ENCODE data around the gene TDRD1.

The TDRD1 gene

DNA sequence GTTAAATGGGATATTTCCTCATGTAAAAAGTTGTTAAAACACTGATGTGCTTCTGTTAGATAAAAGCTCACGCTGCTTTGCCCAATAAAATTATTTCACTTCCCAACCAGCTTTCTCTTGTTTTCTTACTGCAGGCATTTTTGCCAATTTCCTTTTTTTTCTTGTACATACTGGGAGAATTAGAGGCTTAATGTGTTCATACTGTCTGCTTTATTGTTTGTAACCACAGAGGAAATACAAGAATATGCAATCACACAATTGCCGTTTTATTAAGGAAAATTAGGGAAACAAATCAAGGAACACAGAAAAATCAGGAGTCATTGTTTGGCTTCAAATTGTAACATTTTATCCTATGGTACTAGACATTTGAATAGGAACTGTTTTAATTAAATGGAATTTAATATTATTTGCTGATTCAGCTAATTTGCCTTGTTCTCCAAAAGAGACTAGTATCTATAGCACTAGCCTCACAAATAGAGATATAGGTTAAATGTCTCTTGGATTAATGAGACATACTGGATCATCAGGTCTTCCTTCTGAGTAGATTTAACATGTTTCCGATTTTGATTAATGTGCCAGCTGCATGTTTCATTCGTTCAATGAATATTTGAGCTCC is 53.5 kb downstream of the TDRD1 start:
- DNase-seq (ENCODE audit: low read depth, low spot score), result no peak

DNA sequence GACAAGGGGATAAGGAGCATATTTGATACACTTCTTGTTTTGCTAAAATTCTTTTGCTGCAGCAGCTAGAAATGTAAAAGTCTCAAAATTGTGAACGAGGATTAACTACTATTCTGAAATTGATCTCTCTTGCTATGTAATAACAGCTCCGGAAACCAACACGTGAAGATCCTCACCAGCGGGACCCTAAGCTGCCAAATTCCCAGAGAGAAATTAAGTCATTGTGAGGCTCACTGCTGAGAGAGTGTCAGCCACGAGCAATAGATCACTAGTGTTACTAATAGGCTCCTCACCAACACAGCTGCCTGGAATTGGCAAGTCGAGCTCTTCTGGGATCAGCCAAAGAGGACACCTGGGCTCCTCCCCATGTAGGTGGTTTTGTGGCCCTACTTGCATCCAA is 54.3 kb downstream of the TDRD1 start:
- no peak for DNase-seq (ENCODE audit: low read depth, low spot score)

DNA sequence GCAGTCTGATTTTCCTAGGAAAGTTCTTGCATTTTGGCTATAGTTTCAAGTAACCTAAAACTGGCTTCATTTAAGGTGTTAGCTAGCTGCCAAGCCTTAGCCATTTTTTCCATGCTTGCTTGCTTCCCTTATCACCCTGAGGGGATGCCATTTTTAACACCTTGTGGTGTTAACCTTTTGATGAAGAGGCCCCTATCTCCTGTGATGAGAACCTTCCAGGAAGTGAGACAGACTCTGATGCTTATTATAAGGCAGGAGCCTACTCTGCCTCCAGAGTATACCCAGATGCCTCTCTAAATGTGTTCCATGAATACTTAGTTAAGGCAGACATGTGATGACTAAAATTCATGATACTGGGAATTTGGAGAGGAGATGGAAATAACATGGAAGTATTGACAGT is 55.0 kb downstream of the TDRD1 start:
- no peak for DNase-seq (ENCODE audit: low read depth, low spot score)

DNA sequence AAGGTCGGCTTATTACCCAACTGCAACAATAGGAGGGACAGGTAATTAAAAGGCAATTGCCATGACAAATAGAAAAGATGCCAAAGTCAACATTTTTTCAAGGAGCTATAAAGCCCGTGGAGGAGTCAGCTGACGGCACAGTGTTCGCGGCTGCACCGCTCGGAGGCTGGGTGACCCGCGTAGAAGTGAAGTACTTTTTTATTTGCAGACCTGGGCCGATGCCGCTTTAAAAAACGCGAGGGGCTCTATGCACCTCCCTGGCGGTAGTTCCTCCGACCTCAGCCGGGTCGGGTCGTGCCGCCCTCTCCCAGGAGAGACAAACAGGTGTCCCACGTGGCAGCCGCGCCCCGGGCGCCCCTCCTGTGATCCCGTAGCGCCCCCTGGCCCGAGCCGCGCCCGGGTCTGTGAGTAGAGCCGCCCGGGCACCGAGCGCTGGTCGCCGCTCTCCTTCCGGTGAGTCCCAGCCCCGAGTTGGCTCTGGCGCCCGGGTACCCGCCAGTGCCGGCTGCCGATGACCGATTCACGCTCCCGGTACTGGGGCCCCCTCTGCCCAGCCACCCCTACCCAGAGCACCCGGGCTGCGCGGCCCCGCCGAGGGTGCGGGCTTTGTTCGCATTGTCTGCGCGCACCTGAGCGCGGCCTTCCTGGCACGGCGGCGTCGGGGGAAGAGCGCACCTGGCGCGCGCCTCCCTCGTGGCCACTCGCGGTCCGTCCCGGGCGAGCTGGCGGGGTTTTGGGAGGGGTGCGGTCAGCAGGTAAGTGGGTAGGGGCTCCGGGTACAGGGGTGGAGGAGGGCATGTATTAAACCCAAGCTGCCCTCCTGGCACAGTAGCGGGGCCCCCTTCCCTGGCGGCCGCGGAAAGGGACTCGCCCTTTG is 60.2 kb downstream of the TDRD1 start, which contains the start of gene VWA2:
Gene VWA2 (plus strand): TSS at position 138 of the 877 bp plus-strand sequence. CDS start 9,460 bp downstream, outside the sequence.
- no peak for DNase-seq (ENCODE audit: low read depth, low spot score)

DNA sequence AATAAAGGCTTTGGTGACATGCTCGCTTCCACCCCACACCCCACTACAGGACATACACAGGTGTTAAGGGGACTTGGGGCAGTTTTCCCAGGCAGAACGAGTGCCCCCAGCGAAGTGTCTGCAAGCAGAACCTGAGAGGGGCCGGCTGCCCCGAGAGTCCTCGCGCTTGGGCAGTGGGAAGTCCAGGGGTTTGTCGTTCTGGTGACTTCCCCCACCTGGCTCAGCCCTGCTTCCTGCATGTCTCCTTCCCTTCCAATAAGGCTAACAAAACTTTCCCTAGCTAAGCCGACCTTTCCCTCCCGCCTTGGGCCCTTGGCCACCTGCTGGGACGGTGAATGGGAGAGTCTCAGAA is 60.8 kb downstream of the TDRD1 start:
- no peak for DNase-seq (ENCODE audit: low read depth, low spot score)

DNA sequence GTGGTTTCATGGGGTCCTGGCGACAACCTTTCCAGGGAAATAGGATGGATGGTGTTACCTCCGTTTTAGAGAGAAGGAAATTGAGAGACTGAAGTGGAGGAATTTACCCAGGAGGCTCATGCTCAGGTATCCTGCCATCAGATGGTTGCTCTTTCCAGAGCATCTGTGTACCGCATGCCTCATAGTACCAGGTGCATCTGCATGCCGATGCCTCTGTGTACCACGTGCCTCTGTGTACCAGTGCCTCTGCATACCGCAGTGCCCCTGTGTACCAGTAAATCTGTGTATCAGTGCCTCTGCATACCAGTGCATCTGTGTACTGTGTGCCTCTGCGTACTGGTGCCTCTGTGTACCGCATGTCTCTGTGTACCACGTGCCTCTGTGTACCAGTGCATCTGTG is 63.1 kb downstream of the TDRD1 start:
- no peak for DNase-seq (ENCODE audit: low read depth, low spot score)

DNA sequence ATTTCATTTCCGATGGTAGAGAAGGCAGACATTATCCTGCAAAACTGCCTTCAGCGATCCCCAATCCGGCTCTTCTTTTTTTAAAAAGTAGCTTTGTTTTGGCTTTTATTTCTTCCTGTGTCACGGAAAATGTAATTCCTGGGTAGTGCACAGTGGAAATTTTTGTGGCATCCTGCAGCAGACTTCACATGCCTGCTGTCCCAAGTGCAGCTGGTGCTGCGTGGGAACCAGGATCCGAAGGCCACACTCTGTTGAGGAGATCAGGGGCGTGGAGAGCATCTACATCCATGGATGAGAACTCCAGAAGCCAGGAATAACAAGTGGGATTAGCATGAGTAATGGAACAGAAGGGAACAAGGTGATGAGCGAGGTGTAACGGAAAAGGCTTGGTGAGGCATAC is 64.5 kb downstream of the TDRD1 start:
- DNase-seq (ENCODE audit: low read depth, low spot score), result no peak

DNA sequence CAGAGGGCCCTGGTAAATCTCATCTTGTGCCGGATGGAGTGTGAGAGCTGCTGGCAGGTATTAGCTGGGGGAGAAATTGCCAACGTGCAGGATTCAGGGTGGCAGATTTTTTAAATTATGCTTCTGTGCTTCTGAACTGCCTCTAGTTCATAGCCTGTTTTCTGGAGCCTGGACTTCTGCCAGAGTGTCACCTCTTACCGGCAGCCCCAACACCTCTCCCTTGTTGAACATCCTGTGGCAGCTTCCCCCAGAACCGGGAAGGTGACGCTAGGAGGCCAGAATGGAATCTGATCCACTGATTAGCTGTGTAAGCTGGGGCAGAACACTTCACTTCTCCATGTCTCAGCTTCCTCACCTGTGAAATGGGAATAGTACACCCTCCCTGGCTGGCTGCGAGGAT is 65.0 kb downstream of the TDRD1 start:
- no peak for DNase-seq (ENCODE audit: low read depth, low spot score)

DNA sequence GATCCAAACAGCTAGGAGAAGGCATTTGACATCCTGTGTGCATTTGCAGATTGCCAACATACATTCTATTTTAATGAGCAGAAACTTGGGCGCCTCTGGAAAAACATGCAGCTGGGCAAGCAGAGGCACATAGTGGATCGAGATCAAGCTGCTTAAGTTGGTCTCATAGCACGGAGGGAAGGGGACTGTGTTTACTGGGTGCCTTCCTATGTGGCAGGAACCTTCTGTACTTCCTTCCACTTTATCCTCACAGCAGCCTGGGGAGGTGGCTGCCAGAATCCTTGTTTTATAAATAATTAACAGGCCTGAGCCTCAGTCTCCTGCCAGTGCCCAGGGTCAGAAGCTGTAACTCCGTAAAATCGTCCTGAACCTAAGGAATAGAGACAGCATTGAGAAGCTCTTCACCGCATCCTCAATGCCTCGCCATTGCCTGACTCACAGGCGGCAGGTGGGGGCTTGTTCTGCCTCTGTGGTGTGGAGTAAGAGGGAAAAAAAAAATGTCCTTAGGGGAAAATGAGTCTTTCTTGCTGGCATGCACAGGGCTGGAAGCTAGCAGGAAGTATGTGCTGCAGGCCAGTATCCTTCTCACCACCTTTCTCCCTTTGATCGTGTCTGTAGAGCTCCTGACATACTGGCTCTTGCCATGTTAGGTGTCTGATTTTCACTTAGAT is 66.1 kb downstream of the TDRD1 start:
- no peak for DNase-seq (ENCODE audit: low read depth, low spot score)

DNA sequence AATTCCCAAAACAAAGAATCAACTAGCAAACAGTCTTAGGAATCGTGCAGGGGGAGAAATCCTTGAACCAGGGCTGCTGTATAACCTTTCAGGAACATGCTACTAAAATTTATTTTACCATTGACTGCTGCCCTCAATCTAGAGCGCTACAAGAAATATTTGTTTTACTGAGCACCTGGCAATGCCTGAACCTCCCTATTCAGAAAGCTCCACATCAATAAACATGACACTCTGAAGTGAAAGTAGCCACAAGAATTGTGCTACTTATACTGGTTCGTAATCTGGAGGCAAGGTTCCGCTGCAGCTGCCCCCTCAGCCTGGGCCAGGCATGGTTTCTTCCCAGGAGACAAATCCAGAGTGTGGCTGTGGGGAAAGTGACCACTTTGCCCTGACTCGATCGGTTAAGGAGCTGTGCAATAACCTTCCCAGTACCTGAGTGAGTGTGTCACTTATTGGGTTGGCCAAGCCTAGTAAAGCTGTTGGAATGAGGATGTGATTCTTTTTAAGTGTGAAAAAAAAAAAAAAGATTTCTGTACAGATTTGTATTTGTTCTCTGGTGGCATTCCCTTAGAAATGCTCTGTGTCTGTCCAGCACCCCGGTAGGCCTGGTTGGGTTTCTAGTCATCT is 67.6 kb downstream of the TDRD1 start:
- DNase-seq (ENCODE audit: low read depth, low spot score), result no peak

DNA sequence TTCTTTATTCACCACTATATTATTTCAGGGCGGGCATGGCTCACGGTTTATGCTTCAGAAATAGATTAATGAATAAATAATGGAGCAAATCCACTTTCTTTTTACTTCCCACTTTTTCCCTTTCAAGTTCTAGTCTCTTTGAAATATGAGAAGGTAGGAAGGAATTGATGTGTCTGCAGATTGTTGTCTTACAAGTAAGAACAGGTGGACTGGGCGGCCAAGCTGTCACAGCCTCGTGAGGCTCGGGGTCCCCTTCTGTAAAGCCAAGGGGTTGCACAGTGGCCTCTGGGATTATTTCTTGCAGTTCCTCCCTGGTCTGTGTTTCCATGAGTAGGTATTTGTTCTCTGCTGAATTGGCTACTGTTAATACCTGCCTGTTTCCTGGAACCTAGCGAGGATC is 71.1 kb downstream of the TDRD1 start:
- DNase-seq (ENCODE audit: low read depth, low spot score), result no peak

DNA sequence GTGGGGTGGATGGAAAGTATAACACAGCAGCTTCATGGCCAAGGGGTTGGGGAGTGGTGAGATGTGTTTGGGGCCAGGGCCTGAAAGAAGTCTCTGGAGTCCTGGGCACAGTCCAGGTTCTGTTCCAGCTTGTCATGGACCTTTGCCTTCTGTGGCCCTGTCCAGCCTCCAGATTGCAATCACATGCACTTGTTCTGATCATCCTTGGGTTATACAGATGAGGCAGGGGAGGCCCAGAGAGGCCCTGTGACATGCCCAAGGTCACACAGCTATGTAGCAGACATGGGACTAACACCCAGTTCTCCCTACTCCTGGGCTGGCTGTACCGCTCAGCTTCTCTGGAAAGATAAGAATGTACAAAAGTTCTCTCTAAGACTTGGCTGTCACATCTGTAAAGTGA is 71.6 kb downstream of the TDRD1 start:
- no peak for DNase-seq (ENCODE audit: low read depth, low spot score)

DNA sequence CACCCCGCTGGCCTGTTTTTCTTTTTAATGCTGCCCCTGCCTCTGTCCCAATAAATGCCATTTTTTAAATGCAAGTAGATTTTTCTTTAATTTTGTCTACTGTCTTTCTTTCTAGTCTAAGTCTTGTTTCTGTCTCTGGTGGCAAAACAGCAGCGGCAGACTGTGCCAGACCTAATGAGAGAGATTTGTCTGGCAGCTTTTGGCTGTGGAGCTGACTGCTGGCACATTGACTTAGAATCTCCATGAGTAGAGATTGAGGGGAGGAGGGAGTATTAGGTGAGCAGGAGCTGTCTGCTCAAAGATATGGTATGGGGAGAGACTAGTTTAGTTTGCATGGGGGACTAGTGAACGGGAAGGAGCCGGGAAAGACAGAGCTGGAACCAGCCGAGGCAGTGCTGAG is 72.9 kb downstream of the TDRD1 start:
- DNase-seq (ENCODE audit: low read depth, low spot score), result no peak

DNA sequence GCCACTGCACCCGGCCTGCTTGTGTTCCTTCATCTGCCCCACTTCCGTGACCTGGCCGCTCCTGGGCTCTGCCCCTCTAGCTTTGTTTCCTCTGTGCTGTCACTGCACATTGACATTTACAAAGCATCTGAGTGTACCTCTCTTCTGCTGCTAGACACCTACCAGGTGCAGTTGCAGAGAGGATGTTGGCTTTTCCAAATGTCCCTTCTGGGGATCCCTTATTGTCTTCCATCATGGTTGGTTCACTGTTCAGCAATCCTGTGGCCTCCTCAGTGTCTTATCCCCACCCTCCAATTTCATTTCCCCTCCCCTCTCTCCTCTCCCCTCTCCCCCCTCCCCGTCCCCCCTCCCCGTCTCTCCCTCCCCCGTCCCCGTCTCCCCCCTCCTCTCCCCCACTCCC is 73.7 kb downstream of the TDRD1 start:
- DNase-seq (ENCODE audit: low read depth, low spot score), result no peak

DNA sequence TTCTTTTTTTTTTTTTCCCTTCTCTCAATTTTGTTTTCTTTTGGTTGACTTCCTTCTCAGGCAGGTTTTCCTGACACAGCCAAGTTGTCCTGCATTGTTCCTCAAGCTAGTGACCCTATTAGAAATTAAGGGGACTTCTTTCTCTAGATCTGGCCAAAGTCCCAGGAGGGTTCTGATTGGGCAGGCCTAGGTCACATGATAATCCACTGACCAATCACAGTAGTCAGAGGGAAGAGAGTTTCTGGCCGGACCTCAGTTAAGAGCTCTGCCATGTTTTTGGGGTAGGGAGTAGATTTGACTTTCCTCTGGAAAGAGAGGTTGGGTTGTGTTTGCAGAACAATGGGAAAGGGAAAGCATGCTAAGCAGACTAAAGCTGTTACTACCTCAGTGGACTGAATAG is 76.1 kb downstream of the TDRD1 start:
- no peak for DNase-seq (ENCODE audit: low read depth, low spot score)

DNA sequence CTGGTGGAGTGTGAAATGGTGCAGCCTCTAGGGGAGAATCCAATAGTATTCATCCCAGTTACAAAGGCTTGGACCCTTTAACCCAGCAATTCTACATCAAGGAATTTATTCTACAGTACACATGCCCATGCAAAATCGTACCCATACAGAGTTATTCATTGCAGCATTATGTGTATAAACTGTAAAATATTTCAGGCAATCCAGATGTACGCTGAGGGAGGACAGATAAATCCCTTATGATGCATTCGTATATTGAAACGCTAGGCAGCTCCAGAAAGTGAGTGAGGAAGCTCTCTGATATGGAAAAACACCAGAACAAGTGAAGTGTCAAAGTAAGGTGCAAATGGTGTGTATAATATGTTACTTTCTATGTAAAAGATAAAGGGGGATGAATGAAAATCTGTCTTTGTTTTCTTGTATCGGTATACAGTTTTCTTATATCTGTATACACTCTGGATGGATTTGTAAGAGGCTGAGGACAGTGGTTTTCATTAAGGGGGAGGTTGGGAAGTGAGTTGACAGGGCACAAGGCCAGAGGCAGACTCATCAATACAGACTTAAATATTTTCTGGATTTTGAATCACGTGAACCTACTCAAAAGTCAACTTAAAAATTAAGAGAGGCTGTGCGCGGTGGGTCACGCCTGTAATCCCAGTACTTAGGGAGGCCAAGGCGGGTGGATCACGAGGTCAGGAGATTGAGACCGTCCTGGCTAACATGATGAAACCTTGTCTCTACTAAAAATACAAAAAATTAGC is 77.0 kb downstream of the TDRD1 start:
- DNase-seq (ENCODE audit: low read depth, low spot score), result no peak

DNA sequence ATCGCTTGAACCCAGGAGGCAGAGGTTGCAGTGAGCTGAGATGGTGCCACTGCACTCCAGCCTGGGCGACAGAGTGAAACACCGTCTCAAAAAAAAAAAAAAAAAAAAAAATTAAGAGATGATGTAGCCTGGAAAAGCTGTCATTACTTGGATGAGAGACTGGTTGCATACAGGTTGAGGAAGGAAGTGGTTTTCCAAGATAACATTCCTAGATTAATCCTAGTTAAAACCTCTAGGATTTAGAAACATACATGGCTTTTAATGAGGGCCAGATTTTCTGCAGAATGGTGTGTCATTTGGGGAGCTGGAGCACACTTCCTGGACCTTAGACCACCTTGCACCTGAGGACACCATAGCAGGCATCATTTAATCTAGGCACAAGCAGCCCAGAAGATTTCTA is 77.7 kb downstream of the TDRD1 start:
- no peak for DNase-seq (ENCODE audit: low read depth, low spot score)

DNA sequence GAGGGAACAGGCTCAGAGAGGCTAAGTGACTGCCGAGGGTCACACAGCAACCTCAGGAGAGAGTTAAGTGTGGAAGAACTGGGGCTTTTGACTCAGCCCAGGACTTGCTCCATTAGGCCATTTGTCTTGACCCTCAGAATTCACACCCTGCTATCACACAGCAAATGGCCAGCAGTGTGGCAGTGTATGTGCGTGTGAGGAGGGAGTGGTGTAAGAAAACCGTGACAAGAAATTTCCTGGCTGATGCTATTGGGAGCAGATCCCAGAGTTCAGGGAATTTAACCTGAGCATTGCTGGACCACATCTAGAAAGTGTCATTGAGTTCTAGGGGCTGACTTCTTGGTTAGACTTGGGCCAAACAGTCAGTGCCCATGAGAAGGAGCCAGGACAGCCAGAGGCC is 78.3 kb downstream of the TDRD1 start:
- DNase-seq (ENCODE audit: low read depth, low spot score), result no peak

DNA sequence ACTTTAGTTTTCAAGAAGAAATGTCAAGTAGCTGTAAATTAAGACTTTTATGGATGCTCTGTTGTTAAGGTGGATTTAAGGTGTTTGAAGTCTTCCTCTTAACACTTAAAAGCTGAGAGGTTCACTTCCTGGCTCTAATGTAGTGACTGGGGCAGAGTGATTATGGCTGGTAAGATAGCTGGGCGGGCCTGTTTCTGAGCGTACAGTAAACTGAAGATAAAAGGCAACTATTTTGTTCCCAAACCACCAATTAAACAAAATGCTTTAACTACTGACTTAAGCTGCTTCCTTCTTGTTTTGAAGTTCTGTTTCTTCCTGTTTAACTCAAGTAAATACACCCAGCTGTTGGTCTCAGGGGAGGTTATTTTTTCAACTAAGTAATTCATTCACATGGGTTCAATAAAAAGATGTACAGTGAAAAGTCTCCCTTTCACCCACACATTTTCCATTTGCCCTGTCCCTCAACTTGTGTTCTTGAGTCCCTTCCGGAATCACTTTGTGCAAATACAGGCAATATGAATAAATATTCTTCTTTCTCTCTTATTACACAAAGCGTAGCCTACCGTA is 79.2 kb downstream of the TDRD1 start:
- DNase-seq (ENCODE audit: low read depth, low spot score), result no peak

DNA sequence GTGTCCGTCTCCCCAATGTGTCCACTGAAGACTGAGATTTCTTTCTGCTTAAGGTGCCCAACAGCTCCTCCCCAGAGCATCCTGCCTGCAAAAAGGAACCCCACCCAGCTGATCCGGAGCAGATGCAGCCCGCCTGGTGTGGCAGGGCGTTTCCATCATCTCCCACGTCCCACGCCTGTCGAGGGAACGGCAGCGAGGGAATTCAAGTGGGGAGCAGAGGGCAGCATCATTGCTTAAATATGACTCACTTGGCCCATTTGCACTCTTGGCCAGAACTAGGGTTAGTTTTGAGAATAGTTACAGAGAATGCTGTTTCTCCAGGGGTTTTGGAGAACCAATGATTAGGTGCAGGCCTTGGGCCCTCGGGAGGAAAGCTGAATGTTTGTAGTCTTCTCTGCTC is 80.7 kb downstream of the TDRD1 start:
- no peak for DNase-seq (ENCODE audit: low read depth, low spot score)

DNA sequence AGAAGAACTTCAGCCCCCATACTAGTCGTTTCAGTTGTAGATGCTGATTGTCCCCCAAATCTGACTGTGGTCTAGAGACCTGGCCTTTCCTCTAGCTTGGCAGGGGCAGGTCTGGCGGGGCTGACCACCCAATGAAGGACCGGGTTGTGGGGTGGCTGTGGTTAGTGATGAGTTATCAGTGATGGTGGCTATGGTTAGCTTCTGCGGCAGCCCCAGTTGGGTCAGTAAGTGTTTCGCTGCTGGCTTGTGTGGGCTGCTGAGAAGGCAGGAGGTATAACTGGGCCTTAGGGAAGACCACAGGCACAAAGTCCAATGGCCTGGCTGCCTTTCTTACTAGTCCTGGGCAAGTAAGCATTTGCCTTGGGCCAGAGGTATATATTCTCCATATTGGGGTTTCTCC is 81.2 kb downstream of the TDRD1 start:
- no peak for DNase-seq (ENCODE audit: low read depth, low spot score)
